ENCODE data around the gene OTUB2. TPM values are rescaled to one million over a fixed set of nuclear protein-coding genes. Genes with fewer than 3 reads are reported as not detected.
A peak's percentile ranks its signal among the peaks of the same experiment; 100 is the strongest.

Gene OTUB2
- total RNA-seq, 6 donors from 2014 or later, result 0.22 to 1.8 (median 1.1) TPM

DNA sequence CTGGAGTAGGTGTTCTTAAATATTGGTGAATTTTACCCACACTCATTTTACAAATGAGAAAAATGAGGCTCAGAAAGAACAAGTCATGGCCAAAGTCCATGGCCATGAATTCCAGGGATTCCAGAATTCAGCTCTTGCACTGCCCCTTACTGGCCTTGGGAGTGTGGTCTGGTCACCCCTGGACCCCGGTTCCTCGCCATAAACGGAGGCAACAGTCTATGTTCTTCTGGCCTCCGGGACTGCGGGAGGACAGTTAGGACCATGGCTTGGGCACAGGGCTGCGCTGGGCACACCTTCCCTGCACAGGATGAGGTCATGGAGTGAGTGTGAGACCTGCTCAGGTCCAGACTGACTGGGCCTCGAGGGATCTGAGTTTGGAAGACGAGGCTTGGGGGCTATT lies 22.1 kb upstream of the OTUB2 start:
- no peak for TF ChIP-seq POLR2AphosphoS5 (IDR thresholded peaks at IDR 0.05)
- TF ChIP-seq EP300 (IDR thresholded peaks at IDR 0.05), result no peak
- TF ChIP-seq POLR2A (IDR thresholded peaks at IDR 0.05), result no peak
- TF ChIP-seq, protein P1, sequence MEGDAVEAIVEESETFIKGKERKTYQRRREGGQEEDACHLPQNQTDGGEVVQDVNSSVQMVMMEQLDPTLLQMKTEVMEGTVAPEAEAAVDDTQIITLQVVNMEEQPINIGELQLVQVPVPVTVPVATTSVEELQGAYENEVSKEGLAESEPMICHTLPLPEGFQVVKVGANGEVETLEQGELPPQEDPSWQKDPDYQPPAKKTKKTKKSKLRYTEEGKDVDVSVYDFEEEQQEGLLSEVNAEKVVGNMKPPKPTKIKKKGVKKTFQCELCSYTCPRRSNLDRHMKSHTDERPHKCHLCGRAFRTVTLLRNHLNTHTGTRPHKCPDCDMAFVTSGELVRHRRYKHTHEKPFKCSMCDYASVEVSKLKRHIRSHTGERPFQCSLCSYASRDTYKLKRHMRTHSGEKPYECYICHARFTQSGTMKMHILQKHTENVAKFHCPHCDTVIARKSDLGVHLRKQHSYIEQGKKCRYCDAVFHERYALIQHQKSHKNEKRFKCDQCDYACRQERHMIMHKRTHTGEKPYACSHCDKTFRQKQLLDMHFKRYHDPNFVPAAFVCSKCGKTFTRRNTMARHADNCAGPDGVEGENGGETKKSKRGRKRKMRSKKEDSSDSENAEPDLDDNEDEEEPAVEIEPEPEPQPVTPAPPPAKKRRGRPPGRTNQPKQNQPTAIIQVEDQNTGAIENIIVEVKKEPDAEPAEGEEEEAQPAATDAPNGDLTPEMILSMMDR (IDR thresholded peaks at IDR 0.05), result no peak
- Histone ChIP-seq H3K36me3 (no peaks in the 10 kb centered on the region), H3K27me3 (peaks cover 0 to 5% (median 0%) of the 10 kb centered on the region in 4 donors), H3K9me3 (no peaks in the 10 kb centered on the region), H3K27ac (no peak overlapping the region), H3K4me3 (no peak overlapping the region), H3K4me1 (no peaks in the 10 kb centered on the region)
- ATAC-seq (ENCODE audit: low FRiP score in 2 of 2), result peak; percentile 2 to 16
- no peak for DNase-seq
- WGBS, 2 donors, result 40 to 87% methylated on average over 2 to 8 of the region's 8 CpGs

DNA sequence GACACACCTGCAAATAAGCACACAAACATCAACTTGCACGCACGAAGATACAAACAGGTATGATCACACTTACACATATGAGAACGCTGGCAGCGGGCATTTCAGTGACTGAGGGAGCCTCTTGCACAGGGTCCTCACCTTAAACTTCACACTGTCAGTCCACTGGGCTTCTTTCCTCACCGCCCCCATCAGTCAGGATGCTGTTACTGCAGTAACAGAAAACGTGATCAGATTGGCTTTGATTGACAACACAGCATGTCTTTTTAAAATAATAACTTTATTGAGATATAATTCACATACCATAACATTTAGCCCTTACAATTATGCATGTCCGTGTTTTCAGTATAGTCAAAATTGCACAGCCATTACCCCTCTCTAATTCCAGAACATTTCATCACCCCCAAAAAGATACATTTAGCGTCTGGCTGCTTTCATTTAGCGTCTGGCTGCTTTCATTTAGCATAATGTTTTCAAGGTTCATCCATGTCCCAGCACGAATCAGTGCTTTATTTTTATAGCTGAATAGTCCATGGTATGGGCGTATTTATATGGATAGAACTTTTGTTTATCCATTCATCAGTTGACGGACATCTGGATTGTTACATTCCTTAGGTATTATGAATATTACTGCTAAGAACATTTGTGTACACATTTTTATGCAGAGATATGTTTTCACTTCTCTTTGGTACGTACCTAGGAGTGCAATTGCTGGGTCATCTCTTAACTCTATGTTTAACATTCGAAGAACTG lies 20.6 kb upstream of the OTUB2 start:
- 48 to 51% methylated on average over 14 of the region's 14 CpGs for WGBS, 2 donors
- no peak overlapping the region for H3K27ac ChIP-seq
- ATAC-seq (ENCODE audit: low FRiP score in 2 of 2), result no peak
- TF ChIP-seq POLR2A (IDR thresholded peaks at IDR 0.05) (no peak), POLR2AphosphoS5 (IDR thresholded peaks at IDR 0.05) (no peak), EP300 (IDR thresholded peaks at IDR 0.05) (no peak)
- H3K36me3 ChIP-seq, result no peaks in the 10 kb centered on the region
- peaks cover 0 to 5% (median 0%) of the 10 kb centered on the region in 4 donors for H3K27me3 ChIP-seq
- H3K4me3 ChIP-seq, result no peak overlapping the region
- no peaks in the 10 kb centered on the region for H3K9me3 ChIP-seq
- DNase-seq, result no peak
- H3K4me1 ChIP-seq, result no peaks in the 10 kb centered on the region

DNA sequence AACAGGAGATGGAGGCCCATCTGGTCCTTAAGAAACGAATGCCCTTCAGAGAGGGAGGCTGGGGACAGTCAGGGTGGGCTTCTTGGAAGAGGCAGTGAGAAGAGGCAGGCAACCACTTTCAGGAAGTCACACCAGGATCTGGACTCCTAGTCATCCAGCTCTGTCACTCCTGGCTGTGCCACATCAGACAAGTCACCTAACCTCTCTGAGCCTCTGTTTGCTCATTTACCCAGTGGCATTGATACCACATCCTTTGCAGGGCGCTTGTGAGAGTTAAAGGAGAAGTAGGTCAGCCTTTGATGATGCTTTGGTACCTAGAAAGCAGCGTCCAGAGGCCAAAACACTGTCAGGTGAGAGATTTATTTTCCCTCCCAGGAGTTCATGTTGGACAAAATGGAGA lies 17.9 kb upstream of the OTUB2 start:
- H3K36me3 ChIP-seq, result no peaks in the 10 kb centered on the region
- no peak for TF ChIP-seq POLR2AphosphoS5 (IDR thresholded peaks at IDR 0.05)
- no peak for TF ChIP-seq EP300 (IDR thresholded peaks at IDR 0.05)
- TF ChIP-seq, protein P1 (IDR thresholded peaks at IDR 0.05), result no peak
- TF ChIP-seq POLR2A (IDR thresholded peaks at IDR 0.05), result no peak
- no peaks in the 10 kb centered on the region for H3K27me3 ChIP-seq
- no peak for ATAC-seq (ENCODE audit: low FRiP score in 2 of 2)
- H3K9me3 ChIP-seq, result no peaks in the 10 kb centered on the region
- WGBS, 2 donors, result 69 to 75% methylated on average over 3 of the region's 3 CpGs
- H3K27ac ChIP-seq, result no peak overlapping the region
- no peak overlapping the region for H3K4me3 ChIP-seq
- no peak for DNase-seq
- H3K4me1 ChIP-seq, result no peaks in the 10 kb centered on the region

- Histone ChIP-seq H3K27me3 (no peaks in the 10 kb centered on the region), H3K27ac (no peak overlapping the region), H3K9me3 (no peaks in the 10 kb centered on the region), H3K4me1 (no peaks in the 10 kb centered on the region), H3K36me3 (no peaks in the 10 kb centered on the region), H3K4me3 (no peak overlapping the region)
- WGBS, 2 donors, result 38 to 49% methylated on average over 4 of the region's 4 CpGs
- ATAC-seq (ENCODE audit: low FRiP score in 2 of 2) (no peak), DNase-seq (no peak)
- no peak for TF ChIP-seq POLR2A (IDR thresholded peaks at IDR 0.05)
- TF ChIP-seq POLR2AphosphoS5 (IDR thresholded peaks at IDR 0.05), result no peak
- TF ChIP-seq, protein P1 (IDR thresholded peaks at IDR 0.05), result no peak
- no peak for TF ChIP-seq EP300 (IDR thresholded peaks at IDR 0.05)
Measured at GRCh38 chr14:94009767-94010166, 16.4 kb upstream of the OTUB2 start.

DNA sequence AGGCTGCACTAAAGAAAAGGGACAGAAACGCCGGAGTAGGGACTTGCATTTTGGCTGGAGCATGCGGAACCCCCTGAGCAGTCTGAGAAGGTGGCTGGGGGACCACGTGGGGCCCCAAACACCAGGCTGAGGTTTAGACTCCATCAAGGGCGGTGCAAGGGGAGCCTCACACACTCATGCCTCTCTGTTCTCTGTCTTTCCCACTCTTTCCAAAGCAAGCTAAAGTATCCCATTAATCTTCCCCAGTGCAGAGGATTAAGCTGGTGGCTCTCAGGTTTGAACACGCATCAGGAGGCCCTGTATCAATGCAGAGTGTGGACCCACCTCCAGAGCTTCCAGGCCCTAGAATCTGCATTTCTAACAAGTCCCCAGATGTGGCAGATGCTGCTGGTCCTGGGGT lies 15.5 kb upstream of the OTUB2 start:
- no peaks in the 10 kb centered on the region for H3K4me1 ChIP-seq
- H3K9me3 ChIP-seq, result no peaks in the 10 kb centered on the region
- ATAC-seq (ENCODE audit: low FRiP score in 2 of 2) (no peak), DNase-seq (no peak)
- TF ChIP-seq POLR2A (IDR thresholded peaks at IDR 0.05) (no peak), EP300 (IDR thresholded peaks at IDR 0.05) (no peak), POLR2AphosphoS5 (IDR thresholded peaks at IDR 0.05) (no peak)
- TF ChIP-seq, protein P1 (IDR thresholded peaks at IDR 0.05), result no peak
- H3K27me3 ChIP-seq, result no peaks in the 10 kb centered on the region
- WGBS, 2 donors, result 79 to 84% methylated on average over 6 of the region's 6 CpGs
- no peak overlapping the region for H3K4me3 ChIP-seq
- H3K27ac ChIP-seq, result no peak overlapping the region
- H3K36me3 ChIP-seq, result no peaks in the 10 kb centered on the region
